IMR-90 (cell line): ENCODE results near the gene OR6V1.

Experiments used
- BHLHE40 ChIP-seq: fragments of 150-350 bp; IDR thresholded peaks from 2 replicates; pipeline ENCODE4 v1.6.1; 2016; ENCODE audit warnings: mild to moderate bottlenecking, low read depth, low read length
- CEBPB ChIP-seq: IDR thresholded peaks from 2 replicates; pipeline ENCODE4 v1.6.1; 2012; ENCODE audit warnings: low read depth, low read length, improper control_type of control experiment
- MAZ ChIP-seq: IDR thresholded peaks from 2 replicates; pipeline ENCODE4 v1.6.1; 2012; ENCODE audit warnings: low read depth, mild to moderate bottlenecking, low read length, improper control_type of control experiment, moderate library complexity, borderline replicate concordance
- POLR2A ChIP-seq: IDR thresholded peaks from 2 replicates; pipeline ENCODE4 v1.6.1; 2012; ENCODE audit warnings: mild to moderate bottlenecking, low read depth, low read length
- TF ChIP-seq, protein P1 (sequence below): conservative IDR thresholded peaks from 2 replicates; pipeline ENCODE4 v1.5.1; 2012; ENCODE audit warnings: mild to moderate bottlenecking, low read depth, low read length, improper control_type of control experiment
- TF ChIP-seq, protein P2 (sequence below): fragments of 150-350 bp; IDR thresholded peaks from 2 replicates; pipeline ENCODE4 v1.6.1; 2016; ENCODE audit warnings: low read depth, mild to moderate bottlenecking, low read length, moderate library complexity, borderline replicate concordance

GRCh38 chr7:143013473-143013872, 38.7 kb upstream of the OR6V1 start:
- TF ChIP-seq, protein P1, sequence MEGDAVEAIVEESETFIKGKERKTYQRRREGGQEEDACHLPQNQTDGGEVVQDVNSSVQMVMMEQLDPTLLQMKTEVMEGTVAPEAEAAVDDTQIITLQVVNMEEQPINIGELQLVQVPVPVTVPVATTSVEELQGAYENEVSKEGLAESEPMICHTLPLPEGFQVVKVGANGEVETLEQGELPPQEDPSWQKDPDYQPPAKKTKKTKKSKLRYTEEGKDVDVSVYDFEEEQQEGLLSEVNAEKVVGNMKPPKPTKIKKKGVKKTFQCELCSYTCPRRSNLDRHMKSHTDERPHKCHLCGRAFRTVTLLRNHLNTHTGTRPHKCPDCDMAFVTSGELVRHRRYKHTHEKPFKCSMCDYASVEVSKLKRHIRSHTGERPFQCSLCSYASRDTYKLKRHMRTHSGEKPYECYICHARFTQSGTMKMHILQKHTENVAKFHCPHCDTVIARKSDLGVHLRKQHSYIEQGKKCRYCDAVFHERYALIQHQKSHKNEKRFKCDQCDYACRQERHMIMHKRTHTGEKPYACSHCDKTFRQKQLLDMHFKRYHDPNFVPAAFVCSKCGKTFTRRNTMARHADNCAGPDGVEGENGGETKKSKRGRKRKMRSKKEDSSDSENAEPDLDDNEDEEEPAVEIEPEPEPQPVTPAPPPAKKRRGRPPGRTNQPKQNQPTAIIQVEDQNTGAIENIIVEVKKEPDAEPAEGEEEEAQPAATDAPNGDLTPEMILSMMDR: no peak
- TF ChIP-seq BHLHE40 (no peak), CEBPB (no peak), MAZ (no peak), POLR2A (no peak)
- TF ChIP-seq, protein P2, sequence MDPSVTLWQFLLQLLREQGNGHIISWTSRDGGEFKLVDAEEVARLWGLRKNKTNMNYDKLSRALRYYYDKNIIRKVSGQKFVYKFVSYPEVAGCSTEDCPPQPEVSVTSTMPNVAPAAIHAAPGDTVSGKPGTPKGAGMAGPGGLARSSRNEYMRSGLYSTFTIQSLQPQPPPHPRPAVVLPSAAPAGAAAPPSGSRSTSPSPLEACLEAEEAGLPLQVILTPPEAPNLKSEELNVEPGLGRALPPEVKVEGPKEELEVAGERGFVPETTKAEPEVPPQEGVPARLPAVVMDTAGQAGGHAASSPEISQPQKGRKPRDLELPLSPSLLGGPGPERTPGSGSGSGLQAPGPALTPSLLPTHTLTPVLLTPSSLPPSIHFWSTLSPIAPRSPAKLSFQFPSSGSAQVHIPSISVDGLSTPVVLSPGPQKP: no peak
